Neural cell (in vitro differentiated cells): ENCODE data around the gene ALAS1. TPM values are rescaled to one million over a fixed set of nuclear protein-coding genes. Genes with fewer than 3 reads are reported as not detected.

ENCODE experiments used
- H2AFZ ChIP-seq: fragments of 200-600, 300-800 bp; sonication (generic), shearing (Covaris generic); 2 replicates; pipeline ENCODE4 v1.6.0; 2014; ENCODE audit warnings: low read depth, mild to moderate bottlenecking, antibody characterized with exemption, low read length, moderate library complexity
- H3F3A ChIP-seq: fragments of 200-600 bp; shearing (Covaris generic); 2 replicates; pipeline ENCODE4 v1.6.1; 2016; ENCODE audit warnings: mild to moderate bottlenecking, moderate library complexity, mixed read lengths, antibody characterized with exemption, low read length; ENCODE audit not compliant: insufficient read depth, poor library complexity, severe bottlenecking
- H3K27ac ChIP-seq: fragments of 200-600, 300-800 bp; sonication (generic), shearing (Covaris generic); 2 replicates; pipeline ENCODE4 v1.5.1; 2014; ENCODE audit warnings: mild to moderate bottlenecking, low read length, moderate library complexity
- H3K27me3 ChIP-seq: fragments of 300-800, 200-600 bp; sonication (generic), shearing (Covaris generic); 2 replicates; pipeline ENCODE4 v1.6.0; 2014; ENCODE audit warnings: mild to moderate bottlenecking, low read depth, low read length, moderate library complexity; ENCODE audit not compliant: insufficient read depth
- H3K36me3 ChIP-seq: fragments of 300-800, 200-600 bp; sonication (generic), shearing (Covaris generic); 2 replicates; pipeline ENCODE4 v1.5.1; 2014; ENCODE audit warnings: mild to moderate bottlenecking, antibody characterized with exemption, low read length, moderate library complexity; ENCODE audit not compliant: insufficient read depth
- H3K4me2 ChIP-seq: fragments of 300-800, 200-600 bp; sonication (generic), shearing (Covaris generic); 2 replicates; pipeline ENCODE4 v1.6.0; 2014; ENCODE audit warnings: mild to moderate bottlenecking, low read length
- H3K4me3 ChIP-seq: fragments of 300-800, 200-600 bp; sonication (generic), shearing (Covaris generic); 2 replicates; pipeline ENCODE4 v1.5.1; 2014; ENCODE audit warnings: mild to moderate bottlenecking, low read length, moderate library complexity
- H3K79me2 ChIP-seq: fragments of 200-600 bp; shearing (Covaris generic); replicated peaks from 2 replicates; pipeline ENCODE4 v1.6.0; 2014; ENCODE audit warnings: mild to moderate bottlenecking, low read length, moderate library complexity; ENCODE audit not compliant: insufficient read depth
- H3K9ac ChIP-seq: fragments of 300-800, 200-600 bp; sonication (generic), shearing (Covaris generic); 2 replicates; pipeline ENCODE4 v1.6.1; 2016; ENCODE audit warnings: mild to moderate bottlenecking, low read length, mixed read lengths
- H3K9me2 ChIP-seq: fragments of 200-600 bp; shearing (Covaris generic); 2 replicates; pipeline ENCODE4 v1.6.1; 2016; ENCODE audit warnings: mild to moderate bottlenecking, low read length, mixed read lengths; ENCODE audit not compliant: insufficient read depth
- H3K9me3 ChIP-seq: fragments of 200-600, 300-800 bp; sonication (generic), shearing (Covaris generic); 2 replicates; pipeline ENCODE4 v1.6.1; 2016; ENCODE audit warnings: mild to moderate bottlenecking, mixed run types, low read length, moderate library complexity, mixed read lengths
- H4K20me1 ChIP-seq: fragments of 200-600 bp; shearing (Covaris generic); 2 replicates; pipeline ENCODE4 v1.6.1; 2016; ENCODE audit warnings: mild to moderate bottlenecking, mixed run types; ENCODE audit not compliant: insufficient read depth
- EP300 ChIP-seq: fragments of 450-650 bp; conservative IDR thresholded peaks from 2 replicates; pipeline ENCODE4 v1.6.1; 2014; ENCODE audit warnings: antibody characterized with exemption, mild to moderate bottlenecking, moderate library complexity; ENCODE audit not compliant: poor library complexity, severe bottlenecking
- EZH2 ChIP-seq: fragments of 200-600, 300-800 bp; shearing (Covaris generic), sonication (generic); IDR thresholded peaks from 2 replicates; pipeline ENCODE4 v1.6.1; 2014; ENCODE audit warnings: antibody characterized with exemption, low read length, borderline replicate concordance, mild to moderate bottlenecking; ENCODE audit not compliant: insufficient read depth, poor library complexity, severe bottlenecking
- MXI1 ChIP-seq: fragments of 450-650 bp; conservative IDR thresholded peaks from 2 replicates; pipeline ENCODE4 v1.6.1; 2014; ENCODE audit warnings: antibody characterized with exemption, mild to moderate bottlenecking; ENCODE audit not compliant: poor library complexity, severe bottlenecking
- POLR2AphosphoS5 ChIP-seq: IDR thresholded peaks from 2 replicates; pipeline ENCODE4 v1.6.1; 2012
- RAD21 ChIP-seq: fragments of 450-650 bp; conservative IDR thresholded peaks from 2 replicates; pipeline ENCODE4 v1.6.1; 2014; ENCODE audit warnings: antibody characterized with exemption, mild to moderate bottlenecking, moderate library complexity
- SMC3 ChIP-seq: fragments of 450-650 bp; conservative IDR thresholded peaks from 2 replicates; pipeline ENCODE4 v1.6.1; 2014; ENCODE audit warnings: antibody characterized with exemption, mild to moderate bottlenecking, moderate library complexity; ENCODE audit not compliant: poor library complexity
- TAF1 ChIP-seq: IDR thresholded peaks from 2 replicates; pipeline ENCODE4 v1.6.1; 2012; ENCODE audit warnings: low read depth
- polyA plus RNA-seq: library from polyadenylated mRNA; depleted of rRNA; stranded (reverse); fragments of >200 nt; gene quantifications from 2 replicates; pipeline ENCODE4 v1.2.3, GENCODE V29; 2014
- TF ChIP-seq, protein P1 (sequence below): fragments of 450-650 bp; IDR thresholded peaks from 2 replicates; pipeline ENCODE4 v1.5.1; 2014; ENCODE audit warnings: antibody characterized with exemption, mild to moderate bottlenecking, moderate library complexity; ENCODE audit not compliant: poor library complexity, severe bottlenecking
- TF ChIP-seq, protein P2 (sequence below): IDR thresholded peaks from 2 replicates; pipeline ENCODE4 v1.6.1; 2012; ENCODE audit warnings: borderline replicate concordance

ALAS1 gene
- polyA plus RNA-seq, 1 donor from 2014 or later, result 66.0 TPM

DNA sequence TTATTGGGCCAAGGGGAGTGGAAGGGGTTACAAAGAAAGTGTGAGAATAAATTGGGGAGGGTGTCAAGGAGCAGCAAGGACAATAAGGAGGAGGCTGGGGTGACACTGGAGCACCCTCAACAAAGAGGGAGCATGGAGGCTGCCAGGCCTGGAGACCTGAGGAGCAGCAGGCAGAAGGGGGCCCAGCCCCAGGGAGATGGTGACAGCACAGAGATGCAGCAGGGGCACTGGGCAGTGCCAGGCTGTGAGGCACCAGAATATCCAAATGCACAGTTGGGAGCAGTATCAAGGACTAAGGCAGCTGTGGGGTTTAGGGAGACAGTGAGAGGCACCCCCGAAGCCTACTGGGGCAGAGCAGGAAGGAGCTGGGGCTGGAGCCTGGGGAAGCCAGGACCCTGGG, 19.4 kb upstream of the ALAS1 start:
- Histone ChIP-seq H3K27ac (no peak overlapping the region), H3K4me3 (no peak overlapping the region), H3K27me3 (no peaks in the 10 kb centered on the region), H3K9me2 (no peaks in the 10 kb centered on the region), H3K9me3 (no peaks in the 10 kb centered on the region), H3K9ac (no peak overlapping the region), H3F3A (no peaks in the 10 kb centered on the region), H3K4me2 (no peak overlapping the region), H2AFZ (no peak overlapping the region), H3K79me2 (no peaks in the 10 kb centered on the region), H3K36me3 (no peaks in the 10 kb centered on the region), H4K20me1 (no peaks in the 10 kb centered on the region)
- TF ChIP-seq EZH2 (no peak), MXI1 (no peak), EP300 (no peak), POLR2AphosphoS5 (no peak), TAF1 (no peak), RAD21 (no peak), SMC3 (no peak)
- TF ChIP-seq, protein P1, sequence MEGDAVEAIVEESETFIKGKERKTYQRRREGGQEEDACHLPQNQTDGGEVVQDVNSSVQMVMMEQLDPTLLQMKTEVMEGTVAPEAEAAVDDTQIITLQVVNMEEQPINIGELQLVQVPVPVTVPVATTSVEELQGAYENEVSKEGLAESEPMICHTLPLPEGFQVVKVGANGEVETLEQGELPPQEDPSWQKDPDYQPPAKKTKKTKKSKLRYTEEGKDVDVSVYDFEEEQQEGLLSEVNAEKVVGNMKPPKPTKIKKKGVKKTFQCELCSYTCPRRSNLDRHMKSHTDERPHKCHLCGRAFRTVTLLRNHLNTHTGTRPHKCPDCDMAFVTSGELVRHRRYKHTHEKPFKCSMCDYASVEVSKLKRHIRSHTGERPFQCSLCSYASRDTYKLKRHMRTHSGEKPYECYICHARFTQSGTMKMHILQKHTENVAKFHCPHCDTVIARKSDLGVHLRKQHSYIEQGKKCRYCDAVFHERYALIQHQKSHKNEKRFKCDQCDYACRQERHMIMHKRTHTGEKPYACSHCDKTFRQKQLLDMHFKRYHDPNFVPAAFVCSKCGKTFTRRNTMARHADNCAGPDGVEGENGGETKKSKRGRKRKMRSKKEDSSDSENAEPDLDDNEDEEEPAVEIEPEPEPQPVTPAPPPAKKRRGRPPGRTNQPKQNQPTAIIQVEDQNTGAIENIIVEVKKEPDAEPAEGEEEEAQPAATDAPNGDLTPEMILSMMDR, result no peak
- TF ChIP-seq, protein P2, sequence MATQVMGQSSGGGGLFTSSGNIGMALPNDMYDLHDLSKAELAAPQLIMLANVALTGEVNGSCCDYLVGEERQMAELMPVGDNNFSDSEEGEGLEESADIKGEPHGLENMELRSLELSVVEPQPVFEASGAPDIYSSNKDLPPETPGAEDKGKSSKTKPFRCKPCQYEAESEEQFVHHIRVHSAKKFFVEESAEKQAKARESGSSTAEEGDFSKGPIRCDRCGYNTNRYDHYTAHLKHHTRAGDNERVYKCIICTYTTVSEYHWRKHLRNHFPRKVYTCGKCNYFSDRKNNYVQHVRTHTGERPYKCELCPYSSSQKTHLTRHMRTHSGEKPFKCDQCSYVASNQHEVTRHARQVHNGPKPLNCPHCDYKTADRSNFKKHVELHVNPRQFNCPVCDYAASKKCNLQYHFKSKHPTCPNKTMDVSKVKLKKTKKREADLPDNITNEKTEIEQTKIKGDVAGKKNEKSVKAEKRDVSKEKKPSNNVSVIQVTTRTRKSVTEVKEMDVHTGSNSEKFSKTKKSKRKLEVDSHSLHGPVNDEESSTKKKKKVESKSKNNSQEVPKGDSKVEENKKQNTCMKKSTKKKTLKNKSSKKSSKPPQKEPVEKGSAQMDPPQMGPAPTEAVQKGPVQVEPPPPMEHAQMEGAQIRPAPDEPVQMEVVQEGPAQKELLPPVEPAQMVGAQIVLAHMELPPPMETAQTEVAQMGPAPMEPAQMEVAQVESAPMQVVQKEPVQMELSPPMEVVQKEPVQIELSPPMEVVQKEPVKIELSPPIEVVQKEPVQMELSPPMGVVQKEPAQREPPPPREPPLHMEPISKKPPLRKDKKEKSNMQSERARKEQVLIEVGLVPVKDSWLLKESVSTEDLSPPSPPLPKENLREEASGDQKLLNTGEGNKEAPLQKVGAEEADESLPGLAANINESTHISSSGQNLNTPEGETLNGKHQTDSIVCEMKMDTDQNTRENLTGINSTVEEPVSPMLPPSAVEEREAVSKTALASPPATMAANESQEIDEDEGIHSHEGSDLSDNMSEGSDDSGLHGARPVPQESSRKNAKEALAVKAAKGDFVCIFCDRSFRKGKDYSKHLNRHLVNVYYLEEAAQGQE, result no peak

DNA sequence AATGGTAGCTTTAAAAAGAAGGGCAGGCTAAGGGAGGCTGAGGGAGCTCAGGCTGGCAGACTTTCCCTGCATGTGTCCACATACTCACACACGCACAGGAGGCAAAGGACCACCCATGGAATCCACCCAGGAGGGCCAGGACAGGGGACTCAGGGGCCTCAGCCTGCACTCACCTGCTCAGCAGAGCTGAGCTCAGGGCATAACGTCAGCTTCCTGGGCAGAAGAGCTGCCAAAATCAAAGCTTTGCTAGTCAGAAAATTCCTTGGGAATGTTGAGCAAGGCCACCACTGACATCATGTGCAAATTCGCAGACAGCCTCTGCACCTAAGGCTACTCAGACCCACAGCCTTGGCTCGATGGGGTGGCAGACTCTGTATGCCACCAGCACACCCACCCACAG, 16.4 kb upstream of the ALAS1 start:
- TF ChIP-seq RAD21 (no peak), SMC3 (no peak), MXI1 (no peak), EZH2 (no peak), TAF1 (no peak), EP300 (no peak), POLR2AphosphoS5 (no peak)
- TF ChIP-seq, protein P2, result no peak
- TF ChIP-seq, protein P1, result no peak
- Histone ChIP-seq H3K4me2 (no peak overlapping the region), H2AFZ (no peak overlapping the region), H3K27ac (no peak overlapping the region), H3K9me3 (no peaks in the 10 kb centered on the region), H3F3A (no peaks in the 10 kb centered on the region), H3K4me3 (no peak overlapping the region), H4K20me1 (no peaks in the 10 kb centered on the region), H3K36me3 (no peaks in the 10 kb centered on the region), H3K9ac (no peak overlapping the region), H3K79me2 (no peaks in the 10 kb centered on the region), H3K27me3 (no peaks in the 10 kb centered on the region), H3K9me2 (no peaks in the 10 kb centered on the region)
